Esophagus muscularis mucosa (tissue), 4 donors: Measurements from ENCODE around the gene CHST15. TPM values are rescaled to one million over a fixed set of nuclear protein-coding genes. Genes with fewer than 3 reads are reported as not detected.

Experiments
- DNase-seq: peaks from one replicate; pipeline ENCODE4 v3.0.0-alpha.2; 2017; ENCODE audit errors: extremely low spot score
- H3K27ac ChIP-seq, 4 donors: fragments of 200-600 bp; sonication (generic); replicated peaks in 1 of 4; 1 replicate in 3 of 4; 2 replicates in 1 of 4; pipeline ENCODE4 v1.5.1; 2016 to 2019; ENCODE audit warnings: mild to moderate bottlenecking in 1 of 4
- H3K27me3 ChIP-seq, 4 donors: fragments of 200-600 bp; sonication (generic); one replicate each; pipeline versions ENCODE4 v1.5.1 to v1.6.0; 2016 to 2019
- H3K36me3 ChIP-seq, 4 donors: fragments of 200-600 bp; sonication (generic); one replicate each; pipeline ENCODE4 v1.5.1; 2016 to 2019
- H3K4me1 ChIP-seq, 4 donors: fragments of 200-600 bp; sonication (generic); one replicate each; pipeline ENCODE4 v1.5.1; 2016 to 2019
- H3K4me3 ChIP-seq, 4 donors: fragments of 200-600 bp; sonication (generic); 1 replicate in 2 of 4; 2 replicates in 2 of 4; pipeline ENCODE4 v1.5.1; 2016 to 2019; ENCODE audit warnings: mild to moderate bottlenecking in 4 of 4, moderate library complexity in 1 of 4
- H3K9me3 ChIP-seq, 4 donors: fragments of 200-600 bp; sonication (generic); 1 replicate in 3 of 4; 2 replicates in 1 of 4; pipeline ENCODE4 v1.5.1; 2016 to 2019
- EP300 ChIP-seq: sonication (generic); formaldehyde crosslinking; IDR thresholded peaks from one replicate; pipeline ENCODE4 v1.6.1; 2017; ENCODE audit warnings: antibody characterized with exemption
- POLR2A ChIP-seq: fragments of 450-650 bp; IDR thresholded peaks from one replicate; pipeline ENCODE4 v1.6.1; 2017; ENCODE audit warnings: antibody characterized with exemption, moderate library complexity, mild to moderate bottlenecking, low read depth
- POLR2AphosphoS5 ChIP-seq, 2 donors: sonication (generic); formaldehyde crosslinking; IDR thresholded peaks; one replicate each; pipeline ENCODE4 v1.6.1; 2017; ENCODE audit warnings: antibody characterized with exemption in 2 of 2
- WGBS: methylation state at CpG from one replicate; pipeline ENCODE4 v1.1.5; 2018; 5-methylcytosine and 5-hydroxymethylcytosine counted together
- intact Hi-C: fragments of 100-400 bp; cut with DNase I; formaldehyde crosslinking; loops from one replicate; pipeline ENCODE4 v1.15.1; 2023
- total RNA-seq, 4 donors: library from RNA; depleted of rRNA; stranded (reverse); fragments of >200 nt; gene quantifications; one replicate each; pipeline versions ENCODE4 v1.1.0 to v1.2.1, GENCODE V29; 2016
- TF ChIP-seq, protein P1 (sequence below), 3 experiments: fragments of 200-600 bp in 2 of 3; fragments of 450-650 bp in 1 of 3; sonication (generic) in 2 of 3; IDR thresholded peaks; one replicate each; pipeline ENCODE4 v1.5.1; 2017 to 2019; ENCODE audit warnings: antibody characterized with exemption in 3 of 3, mild to moderate bottlenecking in 2 of 3, moderate library complexity in 1 of 3

Gene CHST15
- total RNA-seq, 4 donors from 2014 or later, result 48.2 to 76.1 (median 62.5) TPM

DNA sequence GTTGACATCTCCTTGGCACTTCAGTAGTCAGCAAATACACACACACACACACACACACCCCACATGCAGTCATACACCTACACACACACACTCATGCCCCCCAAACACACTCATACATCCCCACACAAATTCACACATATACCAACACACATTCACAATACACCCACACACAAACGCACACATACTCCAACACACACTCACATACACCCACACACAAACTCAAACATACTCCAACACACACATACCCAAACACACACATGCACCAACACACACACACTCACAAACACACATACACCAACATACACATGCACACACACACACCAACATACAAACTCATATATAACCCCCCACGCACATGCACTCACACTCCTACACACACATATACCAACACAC lies 31.4 kb upstream of the CHST15 start:
- Histone ChIP-seq H3K36me3 (no peaks in the 10 kb centered on the region), H3K9me3 (no peaks in the 10 kb centered on the region), H3K4me3 (no peak overlapping the region), H3K27me3 (no peaks in the 10 kb centered on the region), H3K4me1 (peaks cover 0 to 5% (median 2%) of the 10 kb centered on the region in 4 donors), H3K27ac (no peak overlapping the region)
- WGBS, result 94% methylated on average over 2 of the region's 2 CpGs
- TF ChIP-seq, protein P1, sequence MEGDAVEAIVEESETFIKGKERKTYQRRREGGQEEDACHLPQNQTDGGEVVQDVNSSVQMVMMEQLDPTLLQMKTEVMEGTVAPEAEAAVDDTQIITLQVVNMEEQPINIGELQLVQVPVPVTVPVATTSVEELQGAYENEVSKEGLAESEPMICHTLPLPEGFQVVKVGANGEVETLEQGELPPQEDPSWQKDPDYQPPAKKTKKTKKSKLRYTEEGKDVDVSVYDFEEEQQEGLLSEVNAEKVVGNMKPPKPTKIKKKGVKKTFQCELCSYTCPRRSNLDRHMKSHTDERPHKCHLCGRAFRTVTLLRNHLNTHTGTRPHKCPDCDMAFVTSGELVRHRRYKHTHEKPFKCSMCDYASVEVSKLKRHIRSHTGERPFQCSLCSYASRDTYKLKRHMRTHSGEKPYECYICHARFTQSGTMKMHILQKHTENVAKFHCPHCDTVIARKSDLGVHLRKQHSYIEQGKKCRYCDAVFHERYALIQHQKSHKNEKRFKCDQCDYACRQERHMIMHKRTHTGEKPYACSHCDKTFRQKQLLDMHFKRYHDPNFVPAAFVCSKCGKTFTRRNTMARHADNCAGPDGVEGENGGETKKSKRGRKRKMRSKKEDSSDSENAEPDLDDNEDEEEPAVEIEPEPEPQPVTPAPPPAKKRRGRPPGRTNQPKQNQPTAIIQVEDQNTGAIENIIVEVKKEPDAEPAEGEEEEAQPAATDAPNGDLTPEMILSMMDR (IDR thresholded peaks at IDR 0.05), result no peak
- no peak for TF ChIP-seq POLR2AphosphoS5 (IDR thresholded peaks at IDR 0.05)
- intact Hi-C loops, result no loop called here
- no peak for DNase-seq

DNA sequence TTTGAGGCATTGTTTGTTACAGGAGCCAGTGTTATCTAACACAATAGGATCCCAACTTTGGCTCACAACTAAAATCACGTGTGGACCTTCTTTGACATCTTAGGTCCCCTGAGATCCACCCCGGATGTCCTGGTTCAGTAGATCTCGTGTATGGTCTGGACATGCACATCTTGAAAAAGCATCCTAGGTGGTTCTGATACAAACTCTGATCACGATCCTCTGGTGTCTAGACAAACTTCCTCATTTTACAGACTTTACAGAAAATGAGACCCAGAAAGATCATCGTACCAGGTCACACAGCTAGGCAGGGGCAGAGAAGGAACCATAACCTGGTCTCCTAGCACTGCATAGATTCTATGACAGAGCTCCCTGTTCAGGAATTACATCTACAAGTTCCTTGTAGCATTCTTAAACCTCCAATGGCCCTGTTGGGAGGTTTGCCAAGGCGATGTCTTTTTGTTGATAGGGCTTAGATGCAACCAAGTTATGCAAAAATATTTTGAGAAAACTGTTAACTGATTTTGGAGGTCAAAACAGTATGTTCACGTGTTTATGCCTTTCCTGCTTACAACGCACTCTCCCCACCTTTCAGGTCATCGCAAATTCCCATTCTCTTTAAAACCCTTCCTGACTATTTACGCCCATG lies 30.8 kb upstream of the CHST15 start:
- Histone ChIP-seq H3K4me3 (no peak overlapping the region), H3K27me3 (no peaks in the 10 kb centered on the region), H3K36me3 (no peaks in the 10 kb centered on the region), H3K9me3 (no peaks in the 10 kb centered on the region), H3K4me1 (peaks cover 5 to 10% (median 7%) of the 10 kb centered on the region in 4 donors), H3K27ac (no peak overlapping the region)
- no peak for TF ChIP-seq POLR2AphosphoS5 (IDR thresholded peaks at IDR 0.05)
- no peak for TF ChIP-seq POLR2A
- intact Hi-C loops, result no loop called here
- 73% methylated on average over 10 of the region's 10 CpGs for WGBS
- DNase-seq, result no peak

DNA sequence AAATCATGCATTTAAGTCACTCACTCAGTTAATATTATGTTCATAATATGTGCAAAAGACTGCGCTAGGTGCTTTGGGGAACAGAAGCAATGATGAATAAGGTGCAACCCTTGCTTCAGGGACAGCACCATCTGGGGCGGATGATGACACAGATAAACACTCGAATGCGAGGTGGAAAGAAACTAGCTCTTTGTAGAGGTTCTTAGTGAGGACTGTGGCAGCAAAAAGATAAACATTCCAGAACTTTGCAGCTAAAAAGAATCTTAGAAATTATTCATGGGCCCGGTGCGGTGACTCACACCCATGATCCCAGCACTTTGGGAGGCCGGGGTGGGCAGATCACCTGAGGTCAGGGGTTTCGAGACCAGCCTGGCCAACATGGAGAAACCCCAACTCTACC lies 29.8 kb upstream of the CHST15 start:
- TF ChIP-seq, protein P1 (IDR thresholded peaks at IDR 0.05), result no peak
- TF ChIP-seq EP300 (no peak), POLR2AphosphoS5 (IDR thresholded peaks at IDR 0.05) (no peak), POLR2A (no peak)
- no peaks in the 10 kb centered on the region for H3K9me3 ChIP-seq
- no peaks in the 10 kb centered on the region for H3K27me3 ChIP-seq
- intact Hi-C loops, result no loop called here
- DNase-seq, result no peak
- WGBS, result 73% methylated on average over 8 of the region's 8 CpGs
- H3K27ac ChIP-seq, result no peak overlapping the region
- H3K4me3 ChIP-seq, result no peak overlapping the region
- H3K36me3 ChIP-seq, result no peaks in the 10 kb centered on the region
- peaks cover 5 to 13% (median 11%) of the 10 kb centered on the region in 4 donors for H3K4me1 ChIP-seq

DNA sequence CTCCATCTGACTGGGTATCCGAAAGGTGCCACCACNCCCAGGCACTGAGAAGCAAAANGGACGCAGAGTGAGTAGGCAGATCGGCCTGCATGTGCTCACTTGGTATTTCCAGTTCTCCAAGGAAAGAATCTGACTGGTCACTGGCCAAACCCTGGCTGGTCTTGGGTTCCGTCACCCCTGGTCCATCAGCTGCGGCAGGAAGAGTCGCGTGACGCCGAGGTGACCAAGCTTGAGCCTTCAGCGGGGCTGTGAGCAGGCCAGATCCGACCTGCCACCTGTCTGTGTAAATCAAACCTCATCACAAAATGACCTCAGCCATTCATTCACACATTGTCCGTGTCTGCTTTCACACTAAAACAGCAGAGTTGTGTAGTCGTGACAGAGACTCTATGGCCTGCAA lies 28.8 kb upstream of the CHST15 start:
- WGBS, result 92% methylated on average over 13 of the region's 13 CpGs
- H3K27me3 ChIP-seq, result no peaks in the 10 kb centered on the region
- peaks cover 10 to 18% (median 14%) of the 10 kb centered on the region in 4 donors for H3K4me1 ChIP-seq
- H3K4me3 ChIP-seq, result no peak overlapping the region
- no peaks in the 10 kb centered on the region for H3K36me3 ChIP-seq
- no peak for DNase-seq
- intact Hi-C loops, result no loop called here
- TF ChIP-seq POLR2AphosphoS5 (IDR thresholded peaks at IDR 0.05) (no peak), EP300 (no peak), POLR2A (no peak)
- TF ChIP-seq, protein P1 (IDR thresholded peaks at IDR 0.05), result no peak
- no peaks in the 10 kb centered on the region for H3K9me3 ChIP-seq
- no peak overlapping the region for H3K27ac ChIP-seq

DNA sequence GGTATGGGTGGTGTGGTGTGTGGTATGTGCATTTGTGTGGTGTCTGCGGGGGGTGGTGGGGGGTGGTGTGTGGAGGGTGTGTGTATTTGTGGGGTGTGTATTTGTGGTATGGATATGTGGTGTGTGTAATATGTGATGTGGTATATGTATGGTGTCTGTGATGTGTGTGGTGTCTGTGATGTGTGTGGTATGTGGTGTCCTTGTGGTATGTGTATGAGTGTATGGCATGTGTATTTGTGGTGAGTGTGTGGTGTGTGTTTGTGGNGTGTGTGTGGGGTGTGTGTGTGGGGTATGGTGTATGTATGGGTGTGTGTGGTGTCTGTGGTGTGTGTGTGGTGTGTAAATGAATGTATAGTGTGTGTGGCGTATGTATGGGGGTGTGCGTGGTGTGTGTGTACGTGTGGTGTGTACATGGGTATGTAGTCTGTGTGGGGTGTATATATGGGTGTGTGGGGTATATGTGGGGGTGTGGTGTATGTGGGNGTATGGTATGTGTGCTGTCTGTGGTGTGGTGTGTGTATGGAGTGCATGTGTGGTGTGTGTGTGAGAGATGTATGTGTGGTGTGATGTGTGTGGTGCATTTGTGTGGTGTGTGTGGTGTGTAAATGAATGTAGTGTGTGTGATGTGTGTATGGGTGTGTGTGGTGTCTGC lies 27.1 kb upstream of the CHST15 start:
- intact Hi-C loops, result no loop called here
- DNase-seq, result no peak
- H3K4me1 ChIP-seq, result peaks cover 11 to 23% (median 18%) of the 10 kb centered on the region in 4 donors
- WGBS, result 81% methylated on average over 4 of the region's 4 CpGs
- no peaks in the 10 kb centered on the region for H3K9me3 ChIP-seq
- H3K4me3 ChIP-seq, result no peak overlapping the region
- H3K27ac ChIP-seq, result no peak overlapping the region
- no peaks in the 10 kb centered on the region for H3K36me3 ChIP-seq
- H3K27me3 ChIP-seq, result no peaks in the 10 kb centered on the region
- TF ChIP-seq EP300 (no peak), POLR2AphosphoS5 (IDR thresholded peaks at IDR 0.05) (no peak), POLR2A (no peak)
- TF ChIP-seq, protein P1 (IDR thresholded peaks at IDR 0.05), result no peak
